G401.6 (cell line): ENCODE data around the gene CLECL1.
"Not testable (repeated sequence)": the region's sequence is repeated elsewhere in the genome, so short reads cannot be mapped to it uniquely, and the experiment has no call there.

Experiments used
- FAIRE-seq: peaks from 2 replicates; lab custom pipeline; 2012; peaks lifted over from hg19 to GRCh38; lab: Jason Lieb, UNC

The CLECL1 gene

DNA sequence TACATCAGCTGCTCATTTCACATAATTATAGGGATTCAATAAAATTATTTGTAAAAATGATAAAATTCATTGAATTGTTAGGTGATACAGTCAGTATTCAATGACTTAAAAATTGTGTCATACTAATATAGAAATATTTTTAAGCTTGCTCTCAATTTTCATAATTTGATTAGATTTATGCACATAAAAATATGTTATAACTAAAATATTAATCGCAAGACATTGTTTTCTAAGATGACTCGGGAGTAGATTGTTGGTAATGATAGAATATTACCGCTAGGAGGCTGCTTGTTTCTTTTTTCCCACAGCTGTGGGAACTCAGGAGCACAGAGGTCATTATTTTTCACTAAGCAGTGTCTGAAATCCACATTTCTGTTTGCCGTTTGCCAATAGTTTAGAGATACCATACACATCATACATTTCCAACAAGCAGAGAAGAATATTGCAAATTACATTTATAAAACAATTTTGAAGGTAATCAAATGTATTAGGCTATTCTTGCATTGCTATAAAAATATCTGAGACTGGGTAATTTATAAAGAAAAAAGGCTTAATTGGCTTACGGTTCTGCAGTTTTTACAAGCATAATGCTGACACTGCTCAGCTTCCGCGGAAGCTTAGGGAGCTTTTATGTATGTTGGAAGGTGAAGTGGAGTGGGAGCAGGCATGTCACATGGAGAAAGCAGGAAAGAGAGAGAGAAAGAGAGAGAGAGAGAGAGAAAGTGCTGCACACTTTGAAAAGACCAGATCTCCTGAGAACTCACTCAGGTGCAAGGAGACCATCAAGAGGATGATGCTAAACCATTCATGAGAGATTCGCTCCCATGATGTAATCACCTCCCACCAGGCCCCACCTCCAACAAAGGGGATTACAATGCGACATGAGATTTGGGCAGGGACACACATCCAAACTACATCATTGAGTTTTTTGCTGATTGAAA is 18.6 kb upstream of the CLECL1 start:
- FAIRE-seq: no peak

- peak; percentile 76 for FAIRE-seq
Observed at GRCh38 chr12:9750276-9751203, 17.6 kb upstream of the CLECL1 start.

DNA sequence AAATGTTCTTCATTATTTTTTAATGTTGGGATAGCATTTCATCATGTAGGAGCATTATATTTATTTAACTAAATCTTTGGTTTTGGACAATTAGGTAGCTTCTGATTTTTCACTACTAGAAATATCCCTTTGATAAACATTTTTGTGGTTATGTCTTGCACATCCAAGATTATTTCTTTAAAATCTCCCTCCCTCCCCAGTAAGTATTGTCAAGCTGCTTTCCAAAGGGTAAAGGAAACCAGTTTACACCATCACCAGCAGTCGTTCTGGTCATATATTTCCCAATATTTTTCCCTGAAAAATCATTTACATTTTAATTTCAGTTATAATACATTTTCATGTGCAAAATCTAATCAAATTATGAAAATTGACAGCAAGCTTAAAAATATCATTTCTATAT is 16.7 kb upstream of the CLECL1 start:
- no peak for FAIRE-seq

DNA sequence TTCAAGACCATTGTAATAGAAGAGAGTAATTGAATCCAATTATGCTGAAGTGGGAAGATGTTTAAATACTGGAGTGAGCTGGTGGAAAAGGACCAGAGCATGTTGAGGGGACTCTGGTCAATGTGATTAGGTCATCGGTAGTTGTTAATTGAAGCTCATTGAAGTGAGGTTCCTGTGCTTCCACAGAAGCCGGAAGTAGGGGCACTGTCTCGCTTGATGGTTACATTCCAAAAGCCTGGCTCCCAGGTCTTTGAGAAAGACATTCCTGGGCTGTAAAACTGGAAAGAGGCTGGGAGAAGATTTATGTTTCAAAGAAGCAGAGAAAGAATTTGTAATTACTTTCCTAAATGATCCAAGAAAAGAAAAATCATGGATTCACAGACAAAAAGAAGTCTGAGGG is 12.3 kb upstream of the CLECL1 start:
- FAIRE-seq: no peak

GRCh38 chr12:9742661-9743060 is 9.8 kb upstream of the CLECL1 start:
- FAIRE-seq: no peak

DNA sequence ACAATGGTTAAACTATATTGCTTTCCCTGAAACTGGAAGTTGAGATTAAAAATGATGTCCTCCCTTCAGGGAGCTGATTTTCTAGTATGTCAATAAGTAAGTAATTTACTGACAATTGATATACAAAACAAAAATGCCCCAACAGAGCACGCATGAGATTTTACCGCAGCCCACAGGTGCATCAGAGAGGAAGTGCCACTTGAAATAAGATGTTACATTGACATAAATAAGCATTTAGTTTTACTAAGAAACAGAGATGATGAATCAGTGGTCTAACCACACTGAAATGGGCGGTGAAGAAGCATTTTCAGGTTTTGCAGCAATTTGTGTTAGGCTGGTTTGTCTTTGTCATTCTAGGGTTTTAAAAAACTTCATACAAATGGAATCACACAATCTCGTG is 8.8 kb upstream of the CLECL1 start:
- no peak for FAIRE-seq

GRCh38 chr12:9740106-9740750 is 7.3 kb upstream of the CLECL1 start:
- FAIRE-seq: no peak

DNA sequence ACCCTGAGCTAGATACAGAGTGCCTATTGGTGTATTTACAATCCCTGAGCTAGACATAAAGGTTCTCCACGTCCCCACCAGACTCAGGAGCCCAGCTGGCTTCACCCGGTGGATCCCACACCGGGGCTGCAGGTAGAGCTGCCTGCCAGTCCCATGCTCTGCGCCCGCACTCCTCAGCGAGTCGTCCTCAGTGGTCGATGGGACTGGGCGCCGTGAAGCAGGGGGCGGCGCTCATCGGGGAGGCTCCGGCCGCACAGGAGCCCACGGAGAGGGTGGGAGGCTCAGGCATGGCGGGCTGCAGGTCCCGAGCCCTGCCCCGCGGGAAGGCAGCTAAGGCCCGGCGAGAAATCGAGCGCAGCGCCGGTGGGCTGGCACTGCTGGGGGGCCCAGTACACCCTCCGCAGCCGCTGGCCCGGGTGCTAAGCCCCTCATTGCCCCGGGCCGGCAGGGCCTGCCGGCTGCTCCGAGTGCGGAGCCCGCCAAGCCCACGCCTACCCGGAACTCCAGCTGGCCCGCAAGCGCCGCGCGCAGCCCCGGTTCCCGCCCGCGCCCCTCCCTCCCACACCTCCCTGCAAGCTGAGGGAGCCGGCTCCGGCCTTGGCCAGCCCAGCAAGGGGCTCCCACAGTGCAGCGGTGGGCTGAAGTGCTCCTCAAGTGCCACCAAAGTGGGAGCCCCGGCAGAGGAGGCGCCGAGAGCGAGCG is 6.7 kb upstream of the CLECL1 start:
- not testable (repeated sequence) for FAIRE-seq

- FAIRE-seq: not testable (repeated sequence)
Observed at GRCh38 chr12:9738905-9739304, 6.0 kb upstream of the CLECL1 start.

- no peak for FAIRE-seq
Observed at GRCh38 chr12:9736936-9737705, 4.2 kb upstream of the CLECL1 start.

GRCh38 chr12:9735601-9736000 is 2.7 kb upstream of the CLECL1 start:
- FAIRE-seq: no peak

DNA sequence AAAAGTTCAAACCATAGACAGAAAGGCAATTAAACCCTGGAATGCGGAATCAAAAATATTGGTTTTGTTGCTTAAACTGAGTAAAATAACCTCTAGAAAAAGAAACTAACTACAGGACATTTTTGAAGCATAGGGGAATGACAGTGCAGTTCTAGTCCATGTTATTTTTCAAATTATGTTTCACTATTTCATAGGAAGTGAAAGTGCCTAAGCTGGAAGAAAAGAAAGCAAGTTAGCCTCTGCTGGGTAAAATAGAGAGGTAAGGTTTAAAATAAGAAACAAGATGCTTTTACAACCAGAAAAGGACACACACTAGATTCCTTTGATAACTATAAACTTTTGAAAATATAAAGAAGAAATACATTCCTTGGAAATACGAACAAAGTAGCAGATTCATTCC is 1.1 kb downstream of the CLECL1 start:
- FAIRE-seq: no peak

DNA sequence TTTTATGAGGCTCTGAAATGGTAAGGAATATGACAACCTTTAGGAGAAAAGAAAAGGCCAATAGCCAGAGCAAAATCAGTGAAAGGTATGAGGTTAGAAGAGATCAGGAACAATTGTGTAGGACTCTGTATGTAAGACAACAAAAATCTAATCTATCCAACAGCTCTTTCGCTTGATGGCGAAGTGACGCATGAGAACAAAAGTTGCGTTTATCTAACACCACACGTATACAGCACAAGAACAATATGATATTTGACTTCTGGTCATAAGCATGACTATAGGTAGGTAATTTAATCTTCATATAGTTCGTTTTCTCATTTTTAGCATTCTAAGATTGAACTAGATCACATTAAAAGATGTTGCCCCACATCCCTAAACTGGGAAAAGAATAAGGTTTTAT is 1.5 kb downstream of the CLECL1 start:
- no peak for FAIRE-seq

- FAIRE-seq: no peak
Observed at GRCh38 chr12:9730591-9730990, 2.3 kb downstream of the CLECL1 start.

DNA sequence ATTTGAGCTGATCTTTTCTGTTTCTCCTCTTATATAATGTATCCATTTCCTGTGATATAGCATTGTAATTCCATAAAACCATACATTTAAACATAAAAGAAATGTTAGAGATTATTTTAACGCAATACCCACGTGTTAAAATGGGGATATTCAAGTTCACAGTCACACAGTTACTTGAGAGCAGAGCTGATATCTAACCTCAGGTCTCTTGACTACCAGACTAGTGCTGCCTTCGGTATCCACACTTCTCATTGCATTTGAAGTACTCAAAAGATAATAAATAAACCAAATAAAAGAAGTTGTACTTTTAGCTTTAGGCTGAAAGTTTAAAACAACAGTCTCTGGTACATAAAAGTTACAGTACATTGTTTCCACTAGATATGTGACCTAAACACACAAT is 2.9 kb downstream of the CLECL1 start:
- no peak for FAIRE-seq

DNA sequence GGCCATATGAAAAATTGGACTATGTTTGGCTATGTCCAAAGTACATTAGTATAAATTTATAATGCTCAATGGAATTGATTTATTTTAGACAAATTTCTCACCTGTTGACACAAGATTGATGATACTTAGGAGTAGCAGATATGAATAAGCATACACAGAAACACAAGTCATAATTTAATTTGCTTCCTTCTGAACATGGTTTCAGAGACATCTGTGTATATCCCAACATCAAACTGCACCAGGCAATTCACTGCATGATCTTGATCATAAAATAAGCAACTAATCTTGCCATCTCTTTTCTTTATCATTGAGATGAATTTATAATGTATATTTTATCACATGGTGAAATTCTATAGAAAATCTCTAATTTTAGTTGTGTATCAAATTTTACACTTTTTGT is 3.8 kb downstream of the CLECL1 start:
- FAIRE-seq: no peak

GRCh38 chr12:9727813-9728212 is 5.1 kb downstream of the CLECL1 start:
- no peak for FAIRE-seq

- FAIRE-seq: no peak
Observed at GRCh38 chr12:9725213-9725870, 7.6 kb downstream of the CLECL1 start.

- FAIRE-seq: no peak
Observed at GRCh38 chr12:9724023-9724422, 8.9 kb downstream of the CLECL1 start.

- no peak for FAIRE-seq
Observed at GRCh38 chr12:9721394-9722092, 11.4 kb downstream of the CLECL1 start.
